SK-N-SH treated with all-trans-retinoic acid at 6 μM for 48 hours (cell line): Measurements from ENCODE around the gene GPR137B.

Experiments
- ATAC-seq: fragments of 200-7000 bp; cut with Tn5 transposase; 3 replicates; pipeline ENCODE4 v1.9.1; 2020; ENCODE audit warnings: mild to moderate bottlenecking, moderate library complexity
- BACH2 ChIP-seq: fragments of 250-450 bp; sonication (Bioruptor Pico); IDR thresholded peaks from 2 replicates; pipeline ENCODE4 v1.9.0; 2021; ENCODE audit warnings: mild to moderate bottlenecking, borderline replicate concordance
- CSDC2 ChIP-seq: fragments of 250-450 bp; sonication (Bioruptor Pico); IDR thresholded peaks from 2 replicates; pipeline ENCODE4 v1.5.0; 2020; ENCODE audit warnings: mild to moderate bottlenecking, moderate library complexity
- ESRRG ChIP-seq: fragments of 250-450 bp; sonication (Bioruptor Pico); IDR thresholded peaks from 2 replicates; pipeline ENCODE4 v1.6.1; 2021; ENCODE audit warnings: mild to moderate bottlenecking
- GLIS3 ChIP-seq: fragments of 250-450 bp; sonication (Bioruptor Pico); IDR thresholded peaks from 2 replicates; pipeline ENCODE4 v1.5.0; 2020; ENCODE audit warnings: mild to moderate bottlenecking, moderate library complexity
- ISL1 ChIP-seq: fragments of 250-450 bp; sonication (Bioruptor Pico); IDR thresholded peaks from 2 replicates; pipeline ENCODE4 v2.1.2; 2022; ENCODE audit warnings: mild to moderate bottlenecking, moderate library complexity
- OSR1 ChIP-seq: fragments of 250-450 bp; sonication (Bioruptor Pico); IDR thresholded peaks from 2 replicates; pipeline ENCODE4 v1.8.0; 2022; ENCODE audit warnings: moderate library complexity, mild to moderate bottlenecking, inconsistent platforms
- PATZ1 ChIP-seq: fragments of 250-450 bp; sonication (Bioruptor Pico); IDR thresholded peaks from 2 replicates; pipeline ENCODE4 v1.8.0; 2020; ENCODE audit warnings: mild to moderate bottlenecking, moderate library complexity, borderline replicate concordance
- POU6F1 ChIP-seq: fragments of 250-450 bp; sonication (Bioruptor Pico); IDR thresholded peaks from 2 replicates; pipeline ENCODE4 v1.8.0; 2021; ENCODE audit warnings: low read depth, mild to moderate bottlenecking, moderate library complexity, borderline replicate concordance
- PPARA ChIP-seq: fragments of 250-450 bp; sonication (Bioruptor Pico); IDR thresholded peaks from 2 replicates; pipeline ENCODE4 v1.5.0; 2020; ENCODE audit warnings: mild to moderate bottlenecking, borderline replicate concordance
- RARB ChIP-seq: fragments of 250-450 bp; sonication (Bioruptor Pico); IDR thresholded peaks from 2 replicates; pipeline ENCODE4 v1.8.0; 2021; ENCODE audit warnings: mild to moderate bottlenecking, moderate library complexity
- SNAI2 ChIP-seq: fragments of 250-450 bp; sonication (Bioruptor Pico); IDR thresholded peaks from 2 replicates; pipeline ENCODE4 v1.5.0; 2020; ENCODE audit warnings: mild to moderate bottlenecking, moderate library complexity
- TCF4 ChIP-seq: fragments of 250-450 bp; sonication (Bioruptor Pico); IDR thresholded peaks from 2 replicates; pipeline ENCODE4 v1.8.0; 2021; ENCODE audit warnings: mild to moderate bottlenecking, moderate library complexity, borderline replicate concordance
- TOX ChIP-seq: fragments of 250-450 bp; sonication (Bioruptor Pico); IDR thresholded peaks from 2 replicates; pipeline ENCODE4 v1.8.0; 2021; ENCODE audit warnings: mild to moderate bottlenecking, moderate library complexity, borderline replicate concordance
- ZC3H10 ChIP-seq: fragments of 250-450 bp; sonication (Bioruptor Pico); IDR thresholded peaks from 2 replicates; pipeline ENCODE4 v1.5.1; 2021; ENCODE audit warnings: mild to moderate bottlenecking, moderate library complexity
- ZFP3 ChIP-seq: fragments of 250-450 bp; sonication (Bioruptor Pico); IDR thresholded peaks from 2 replicates; pipeline ENCODE4 v1.5.0; 2020; ENCODE audit warnings: mild to moderate bottlenecking, moderate library complexity
- ZFP30 ChIP-seq: fragments of 450-650 bp; formaldehyde crosslinking; IDR thresholded peaks from 2 replicates; pipeline ENCODE4 v1.5.0; 2022; ENCODE audit warnings: mild to moderate bottlenecking, moderate library complexity
- ZNF565 ChIP-seq: fragments of 450-650 bp; formaldehyde crosslinking; conservative IDR thresholded peaks from 2 replicates; pipeline ENCODE4 v1.5.0; 2020; ENCODE audit warnings: low read depth, mild to moderate bottlenecking, moderate library complexity
- ZNF8 ChIP-seq: fragments of 450-650 bp; formaldehyde crosslinking; IDR thresholded peaks from 2 replicates; pipeline ENCODE4 v1.5.0; 2020; ENCODE audit warnings: mild to moderate bottlenecking, moderate library complexity
- TF ChIP-seq, protein P1 (sequence below): fragments of 250-450 bp; sonication (Bioruptor Pico); IDR thresholded peaks from 2 replicates; pipeline ENCODE4 v1.5.0; 2020; ENCODE audit warnings: mild to moderate bottlenecking, moderate library complexity
- TF ChIP-seq, protein P2 (sequence below): fragments of 250-450 bp; sonication (Bioruptor Pico); IDR thresholded peaks from 2 replicates; pipeline ENCODE4 v1.5.1; 2020; ENCODE audit warnings: low read depth, mild to moderate bottlenecking, moderate library complexity
- TF ChIP-seq, protein P3 (sequence below): fragments of 250-450 bp; sonication (Bioruptor Pico); IDR thresholded peaks from 2 replicates; pipeline ENCODE4 v1.5.1; 2021; ENCODE audit warnings: mild to moderate bottlenecking, moderate library complexity

Gene GPR137B

DNA sequence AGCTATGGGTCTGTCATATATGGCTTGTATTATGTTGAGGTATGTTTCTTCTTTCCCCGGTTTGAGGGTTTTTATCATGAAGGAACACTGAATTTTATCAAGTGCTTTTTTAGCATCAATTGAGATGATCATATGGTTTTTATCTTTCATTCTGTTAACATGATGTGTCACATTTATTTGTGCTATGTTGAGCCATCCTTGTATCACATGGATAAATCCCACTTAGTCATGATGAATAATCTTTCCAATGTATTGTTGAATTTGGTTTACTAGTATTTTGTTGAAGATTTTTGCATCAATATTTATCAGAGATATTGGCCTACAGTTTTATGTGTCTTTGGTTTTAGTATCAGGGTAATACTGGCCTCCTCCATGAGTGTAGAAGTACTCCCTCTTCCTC is 61.7 kb downstream of the GPR137B start:
- no peak for ATAC-seq
- TF ChIP-seq OSR1 (CRISPR knock-in tag) (no peak), SNAI2 (CRISPR knock-in tag) (no peak), PPARA (CRISPR knock-in tag) (no peak), ZFP3 (CRISPR knock-in tag) (no peak), TCF4 (CRISPR knock-in tag) (no peak), TOX (CRISPR knock-in tag) (no peak), ZC3H10 (CRISPR knock-in tag) (no peak)
- TF ChIP-seq, all 23 proteins: peak for 0

DNA sequence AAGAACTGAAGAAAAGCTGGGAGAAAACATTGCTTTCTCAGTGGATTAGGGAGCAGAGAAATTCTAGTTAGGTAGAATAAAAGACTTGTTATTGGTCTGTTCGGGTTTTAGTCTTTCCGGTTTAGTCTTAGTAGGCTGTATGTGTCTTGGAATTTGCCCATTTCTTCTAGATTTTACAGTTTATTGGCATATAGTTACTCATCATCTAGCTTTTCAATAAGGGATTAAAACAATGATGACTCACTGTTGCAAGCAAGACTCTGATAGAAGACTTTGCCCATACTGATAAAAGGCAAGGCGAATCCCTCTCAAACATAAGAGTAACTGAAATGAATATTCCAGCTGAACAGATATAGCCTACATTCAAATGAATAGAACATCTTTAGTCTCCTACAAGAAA is 62.3 kb downstream of the GPR137B start:
- ATAC-seq, result no peak
- TF ChIP-seq PATZ1 (CRISPR knock-in tag), result no peak
- TF ChIP-seq, protein P1, sequence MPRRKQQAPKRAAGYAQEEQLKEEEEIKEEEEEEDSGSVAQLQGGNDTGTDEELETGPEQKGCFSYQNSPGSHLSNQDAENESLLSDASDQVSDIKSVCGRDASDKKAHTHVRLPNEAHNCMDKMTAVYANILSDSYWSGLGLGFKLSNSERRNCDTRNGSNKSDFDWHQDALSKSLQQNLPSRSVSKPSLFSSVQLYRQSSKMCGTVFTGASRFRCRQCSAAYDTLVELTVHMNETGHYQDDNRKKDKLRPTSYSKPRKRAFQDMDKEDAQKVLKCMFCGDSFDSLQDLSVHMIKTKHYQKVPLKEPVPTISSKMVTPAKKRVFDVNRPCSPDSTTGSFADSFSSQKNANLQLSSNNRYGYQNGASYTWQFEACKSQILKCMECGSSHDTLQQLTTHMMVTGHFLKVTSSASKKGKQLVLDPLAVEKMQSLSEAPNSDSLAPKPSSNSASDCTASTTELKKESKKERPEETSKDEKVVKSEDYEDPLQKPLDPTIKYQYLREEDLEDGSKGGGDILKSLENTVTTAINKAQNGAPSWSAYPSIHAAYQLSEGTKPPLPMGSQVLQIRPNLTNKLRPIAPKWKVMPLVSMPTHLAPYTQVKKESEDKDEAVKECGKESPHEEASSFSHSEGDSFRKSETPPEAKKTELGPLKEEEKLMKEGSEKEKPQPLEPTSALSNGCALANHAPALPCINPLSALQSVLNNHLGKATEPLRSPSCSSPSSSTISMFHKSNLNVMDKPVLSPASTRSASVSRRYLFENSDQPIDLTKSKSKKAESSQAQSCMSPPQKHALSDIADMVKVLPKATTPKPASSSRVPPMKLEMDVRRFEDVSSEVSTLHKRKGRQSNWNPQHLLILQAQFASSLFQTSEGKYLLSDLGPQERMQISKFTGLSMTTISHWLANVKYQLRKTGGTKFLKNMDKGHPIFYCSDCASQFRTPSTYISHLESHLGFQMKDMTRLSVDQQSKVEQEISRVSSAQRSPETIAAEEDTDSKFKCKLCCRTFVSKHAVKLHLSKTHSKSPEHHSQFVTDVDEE (CRISPR knock-in tag), result no peak
- TF ChIP-seq ISL1 (CRISPR knock-in tag), result no peak
- no peak for TF ChIP-seq RARB (CRISPR knock-in tag)
- TF ChIP-seq ZNF565 (CRISPR knock-in tag), result no peak
- no peak for TF ChIP-seq SNAI2 (CRISPR knock-in tag)
- TF ChIP-seq ZFP30, result no peak
- TF ChIP-seq GLIS3 (CRISPR knock-in tag), result no peak
- TF ChIP-seq, protein P2, sequence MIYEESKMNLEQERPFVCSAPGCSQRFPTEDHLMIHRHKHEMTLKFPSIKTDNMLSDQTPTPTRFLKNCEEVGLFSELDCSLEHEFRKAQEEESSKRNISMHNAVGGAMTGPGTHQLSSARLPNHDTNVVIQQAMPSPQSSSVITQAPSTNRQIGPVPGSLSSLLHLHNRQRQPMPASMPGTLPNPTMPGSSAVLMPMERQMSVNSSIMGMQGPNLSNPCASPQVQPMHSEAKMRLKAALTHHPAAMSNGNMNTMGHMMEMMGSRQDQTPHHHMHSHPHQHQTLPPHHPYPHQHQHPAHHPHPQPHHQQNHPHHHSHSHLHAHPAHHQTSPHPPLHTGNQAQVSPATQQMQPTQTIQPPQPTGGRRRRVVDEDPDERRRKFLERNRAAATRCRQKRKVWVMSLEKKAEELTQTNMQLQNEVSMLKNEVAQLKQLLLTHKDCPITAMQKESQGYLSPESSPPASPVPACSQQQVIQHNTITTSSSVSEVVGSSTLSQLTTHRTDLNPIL, result no peak
- no peak for TF ChIP-seq ESRRG (CRISPR knock-in tag)

DNA sequence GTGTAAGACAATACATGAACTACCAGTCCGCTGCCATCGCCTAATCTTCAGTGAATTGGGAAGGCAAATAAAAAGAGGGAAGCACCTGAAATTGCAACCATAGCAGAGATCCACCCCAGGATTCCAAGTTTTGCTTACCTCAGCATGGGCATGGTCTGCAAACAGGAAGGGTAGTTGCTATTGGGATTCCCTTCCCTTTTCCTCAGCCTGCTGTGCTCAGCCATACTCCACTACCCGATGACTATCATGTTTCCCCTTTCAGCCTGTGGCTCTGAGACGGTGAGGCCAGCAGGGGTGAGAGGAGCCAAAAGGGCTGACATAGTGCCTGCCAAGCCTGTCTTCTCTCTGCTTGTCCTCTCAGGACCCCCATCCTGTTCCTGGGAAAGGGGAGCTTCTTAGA is 64.2 kb downstream of the GPR137B start:
- TF ChIP-seq CSDC2 (CRISPR knock-in tag), result no peak
- no peak for TF ChIP-seq PATZ1 (CRISPR knock-in tag)
- TF ChIP-seq ZNF8 (CRISPR knock-in tag), result no peak
- TF ChIP-seq, protein P3, sequence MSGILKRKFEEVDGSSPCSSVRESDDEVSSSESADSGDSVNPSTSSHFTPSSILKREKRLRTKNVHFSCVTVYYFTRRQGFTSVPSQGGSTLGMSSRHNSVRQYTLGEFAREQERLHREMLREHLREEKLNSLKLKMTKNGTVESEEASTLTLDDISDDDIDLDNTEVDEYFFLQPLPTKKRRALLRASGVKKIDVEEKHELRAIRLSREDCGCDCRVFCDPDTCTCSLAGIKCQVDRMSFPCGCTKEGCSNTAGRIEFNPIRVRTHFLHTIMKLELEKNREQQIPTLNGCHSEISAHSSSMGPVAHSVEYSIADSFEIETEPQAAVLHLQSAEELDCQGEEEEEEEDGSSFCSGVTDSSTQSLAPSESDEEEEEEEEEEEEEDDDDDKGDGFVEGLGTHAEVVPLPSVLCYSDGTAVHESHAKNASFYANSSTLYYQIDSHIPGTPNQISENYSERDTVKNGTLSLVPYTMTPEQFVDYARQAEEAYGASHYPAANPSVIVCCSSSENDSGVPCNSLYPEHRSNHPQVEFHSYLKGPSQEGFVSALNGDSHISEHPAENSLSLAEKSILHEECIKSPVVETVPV (CRISPR knock-in tag), result no peak
- no peak for TF ChIP-seq ZFP30
- TF ChIP-seq RARB (CRISPR knock-in tag), result no peak
- no peak for TF ChIP-seq ZC3H10 (CRISPR knock-in tag)
- TF ChIP-seq BACH2 (CRISPR knock-in tag), result no peak
- TF ChIP-seq ISL1 (CRISPR knock-in tag), result no peak
- TF ChIP-seq ESRRG (CRISPR knock-in tag), result no peak
- TF ChIP-seq OSR1 (CRISPR knock-in tag), result no peak
- TF ChIP-seq, protein P1 (CRISPR knock-in tag), result no peak
- no peak for TF ChIP-seq ZNF565 (CRISPR knock-in tag)
- TF ChIP-seq POU6F1 (CRISPR knock-in tag), result no peak
- no peak for TF ChIP-seq PPARA (CRISPR knock-in tag)
- no peak for ATAC-seq
